22Rv1 (cell line): ENCODE data around the gene PPP3CA.

Experiments used
- H3K27ac ChIP-seq: fragments of 450-650 bp; 2 replicates; pipeline ENCODE4 v1.5.1; 2017
- CTCF ChIP-seq: fragments of 450-650 bp; IDR thresholded peaks from 2 replicates; pipeline ENCODE4 v1.5.1; 2017; ENCODE audit warnings: mild to moderate bottlenecking
- ZFX ChIP-seq: fragments of 450-650 bp; IDR thresholded peaks from 2 replicates; pipeline ENCODE4 v1.6.1; 2017; ENCODE audit warnings: antibody characterized with exemption, borderline replicate concordance

Gene PPP3CA

GRCh38 chr4:101229116-101229515, 118.2 kb downstream of the PPP3CA start:
- peak overlapping the region; percentile 97 for H3K27ac ChIP-seq
- no peak for TF ChIP-seq ZFX
- no peak for TF ChIP-seq CTCF

GRCh38 chr4:101227715-101228114, 119.6 kb downstream of the PPP3CA start:
- H3K27ac ChIP-seq, result peak overlapping the region; percentile 97
- no peak for TF ChIP-seq CTCF
- TF ChIP-seq ZFX, result no peak

- H3K27ac ChIP-seq, result peak overlapping the region; percentile 97
Observed at GRCh38 chr4:101224358-101225218, 122.7 kb downstream of the PPP3CA start.

GRCh38 chr4:101222156-101222845, 125.0 kb downstream of the PPP3CA start:
- H3K27ac ChIP-seq, result peak overlapping the region; percentile 97

More at GRCh38 chr4:101224358-101225218, 122.7 kb downstream of the PPP3CA start:
- TF ChIP-seq ZFX (no peak), CTCF (no peak)

GRCh38 chr4:101221294-101221693, 126.0 kb downstream of the PPP3CA start:
- H3K27ac ChIP-seq, result peak overlapping the region; percentile 97
- no peak for TF ChIP-seq CTCF
- no peak for TF ChIP-seq ZFX

More at GRCh38 chr4:101222156-101222845, 125.0 kb downstream of the PPP3CA start:
- TF ChIP-seq ZFX (no peak), CTCF (no peak)

- H3K27ac ChIP-seq, result peak overlapping the region; percentile 97
- TF ChIP-seq ZFX, result no peak
- TF ChIP-seq CTCF, result no peak
Observed at GRCh38 chr4:101218894-101219293, 128.4 kb downstream of the PPP3CA start.

GRCh38 chr4:101218346-101218745, 129.0 kb downstream of the PPP3CA start:
- no peak for TF ChIP-seq ZFX
- no peak for TF ChIP-seq CTCF
- H3K27ac ChIP-seq, result peak overlapping the region; percentile 97
